ENCODE results near the gene TMEM154.

DNA sequence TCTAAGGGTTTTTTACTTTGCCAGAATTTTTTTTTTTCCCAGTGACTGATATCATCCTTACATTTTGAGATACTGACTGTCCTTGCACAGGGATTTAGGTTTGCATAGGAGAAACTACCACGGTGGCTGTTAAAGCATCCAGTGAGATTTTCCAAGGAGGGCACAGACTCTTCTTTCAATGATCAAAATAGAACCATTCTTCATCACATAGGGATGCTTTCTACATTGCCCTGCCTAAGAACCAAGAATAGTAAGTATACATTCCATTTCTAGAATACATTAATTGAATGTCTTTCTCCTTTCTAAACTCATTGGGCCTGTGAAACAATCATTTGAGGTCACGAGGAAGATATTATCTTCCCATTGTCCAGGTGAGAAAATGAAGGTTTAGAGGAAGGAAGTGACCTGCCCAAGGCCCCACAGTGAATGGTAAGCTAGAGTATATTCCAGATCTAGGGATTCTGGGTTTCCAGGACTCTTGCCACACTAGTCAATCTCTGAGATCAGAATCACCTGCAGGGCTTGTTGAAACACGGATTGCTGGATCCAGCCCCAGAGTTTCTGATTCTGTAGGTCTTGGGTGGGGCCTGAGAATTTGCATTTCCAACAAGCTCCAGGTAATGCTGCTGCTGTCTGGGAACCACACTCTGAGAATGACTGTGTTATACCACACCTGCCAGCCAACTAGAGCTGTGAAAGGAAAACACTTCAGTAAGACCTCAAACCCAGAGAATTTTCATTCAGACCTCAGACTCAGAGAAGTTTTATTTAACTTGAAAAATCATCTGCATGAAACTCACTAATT, 17.7 kb upstream of the TMEM154 start:
- TF ChIP-seq, protein P1, sequence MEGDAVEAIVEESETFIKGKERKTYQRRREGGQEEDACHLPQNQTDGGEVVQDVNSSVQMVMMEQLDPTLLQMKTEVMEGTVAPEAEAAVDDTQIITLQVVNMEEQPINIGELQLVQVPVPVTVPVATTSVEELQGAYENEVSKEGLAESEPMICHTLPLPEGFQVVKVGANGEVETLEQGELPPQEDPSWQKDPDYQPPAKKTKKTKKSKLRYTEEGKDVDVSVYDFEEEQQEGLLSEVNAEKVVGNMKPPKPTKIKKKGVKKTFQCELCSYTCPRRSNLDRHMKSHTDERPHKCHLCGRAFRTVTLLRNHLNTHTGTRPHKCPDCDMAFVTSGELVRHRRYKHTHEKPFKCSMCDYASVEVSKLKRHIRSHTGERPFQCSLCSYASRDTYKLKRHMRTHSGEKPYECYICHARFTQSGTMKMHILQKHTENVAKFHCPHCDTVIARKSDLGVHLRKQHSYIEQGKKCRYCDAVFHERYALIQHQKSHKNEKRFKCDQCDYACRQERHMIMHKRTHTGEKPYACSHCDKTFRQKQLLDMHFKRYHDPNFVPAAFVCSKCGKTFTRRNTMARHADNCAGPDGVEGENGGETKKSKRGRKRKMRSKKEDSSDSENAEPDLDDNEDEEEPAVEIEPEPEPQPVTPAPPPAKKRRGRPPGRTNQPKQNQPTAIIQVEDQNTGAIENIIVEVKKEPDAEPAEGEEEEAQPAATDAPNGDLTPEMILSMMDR (IDR thresholded peaks at IDR 0.05), result no peak
- TF ChIP-seq POLR2A (IDR thresholded peaks at IDR 0.05), result no peak
- no peak for TF ChIP-seq EP300 (IDR thresholded peaks at IDR 0.05)

All from ovary (tissue), 3 donors.